HCT116 (cell line): ENCODE results near the gene CACNB1. TPM values are rescaled to one million over a fixed set of nuclear protein-coding genes. Genes with fewer than 3 reads are reported as not detected.

ENCODE experiments used
- ATAC-seq: fragments of 200-7000 bp; cut with Tn5 transposase; 2 replicates; pipeline ENCODE4 v1.9.1; 2020; ENCODE audit warnings: mild to moderate bottlenecking, moderate library complexity
- BruUV-seq: library from RNA; stranded (reverse); fragments of 400-500 nt; replicated peaks from 2 replicates; lab custom pipeline; 2021; lab: Mats Ljungman, UMichigan
- CTCF ChIA-PET: fragments of 300-600 bp; sonication (Branson Sonifier 250); formaldehyde crosslinking; loops from one replicate; lab custom pipeline; 2021; ENCODE audit warnings: antibody characterized with exemption; lab: Charles Lee
- POLR2A ChIA-PET: fragments of 300-600, 350-600 bp; sonication (Branson Sonifier 250); formaldehyde crosslinking; loops from one replicate; lab custom pipeline; 2021; ENCODE audit warnings: antibody characterized with exemption; lab: Charles Lee
- RAD21 ChIA-PET, 2 experiments: fragments of 300-600 bp; sonication (Branson Sonifier 250); formaldehyde crosslinking; loops; one replicate each; lab custom pipeline; 2023; ENCODE audit warnings: low total read pairs in 2 of 2; ENCODE audit not compliant: uncharacterized antibody in 2 of 2, unreplicated experiment in 2 of 2, low non-redundant PET in 1 of 2; lab: Charles Lee
- DNase-seq: peaks from one replicate; pipeline ENCODE4 v3.0.0-alpha.2; 2010; ENCODE audit warnings: low read depth, low spot score
- H2AFZ ChIP-seq: fragments of 200-600 bp; shearing (Covaris generic), sonication (generic); 2 replicates; pipeline ENCODE4 v1.6.1; 2017; ENCODE audit warnings: low read depth, mixed run types, mixed read lengths, antibody characterized with exemption, low read length; ENCODE audit not compliant: poor library complexity, severe bottlenecking
- H3K27ac ChIP-seq: 2 replicates; pipeline ENCODE4 v1.5.1; 2012; ENCODE audit warnings: low read depth, low read length
- H3K27me3 ChIP-seq: fragments of 200-600 bp; sonication (generic); 2 replicates; pipeline ENCODE4 v1.6.1; 2016; ENCODE audit warnings: mixed run types, low read length, mixed read lengths; ENCODE audit not compliant: insufficient read depth
- H3K36me3 ChIP-seq, 2 experiments: fragments of 200-500 bp in 1 of 2; fragments of 200-600 bp in 1 of 2; sonication (Bioruptor generic) in 1 of 2; sonication (generic) in 1 of 2; 2 replicates each; pipeline versions ENCODE4 v1.5.1 to v1.6.1; 2014 to 2016; ENCODE audit warnings: low read length in 2 of 2, inconsistent platforms in 1 of 2, mixed read lengths in 1 of 2, mixed run types in 1 of 2; ENCODE audit not compliant: insufficient read depth in 2 of 2, control insufficient read depth in 1 of 2
- H3K4me1 ChIP-seq, 2 experiments: fragments of 200-600 bp in 1 of 2; sonication (generic) in 1 of 2; 2 replicates each; pipeline versions ENCODE4 v1.5.1 to v1.6.1; 2012 to 2017; ENCODE audit warnings: low read length in 2 of 2, inconsistent platforms in 1 of 2, mild to moderate bottlenecking in 1 of 2, mixed read lengths in 1 of 2, mixed run types in 1 of 2, moderate library complexity in 1 of 2; ENCODE audit not compliant: insufficient read depth in 2 of 2, control insufficient read depth in 1 of 2
- H3K4me2 ChIP-seq: fragments of 200-600 bp; sonication (generic); 2 replicates; pipeline ENCODE4 v1.6.1; 2017; ENCODE audit warnings: mixed run types, low read length, mixed read lengths
- H3K4me3 ChIP-seq, 2 experiments: fragments of 200-600 bp in 1 of 2; sonication (generic) in 1 of 2; replicated peaks in 1 of 2; 2 replicates each; pipeline ENCODE4 v1.5.1; 2011 to 2016; ENCODE audit warnings: low read length in 2 of 2, control low read depth in 1 of 2, low read depth in 1 of 2, mild to moderate bottlenecking in 1 of 2, mixed read lengths in 1 of 2, mixed run types in 1 of 2
- H3K79me2 ChIP-seq: fragments of 200-600 bp; sonication (generic); 2 replicates; pipeline ENCODE4 v1.6.1; 2017; ENCODE audit warnings: mild to moderate bottlenecking, mixed run types, low read length, moderate library complexity, mixed read lengths; ENCODE audit not compliant: insufficient read depth
- H3K9ac ChIP-seq: fragments of 200-600 bp; sonication (generic); 2 replicates; pipeline ENCODE4 v1.6.1; 2016; ENCODE audit warnings: low read length, mixed read lengths
- H3K9me2 ChIP-seq: fragments of 200-600 bp; sonication (generic), shearing (Covaris generic); 2 replicates; pipeline ENCODE4 v1.6.1; 2017; ENCODE audit warnings: mixed run types, mild to moderate bottlenecking, moderate library complexity; ENCODE audit not compliant: insufficient read depth
- H3K9me3 ChIP-seq, 2 experiments: fragments of 200-500 bp in 1 of 2; fragments of 200-600 bp in 1 of 2; sonication (Bioruptor generic) in 1 of 2; sonication (generic) in 1 of 2; 2 replicates each; pipeline ENCODE4 v1.6.1; 2014 to 2017; ENCODE audit warnings: low read length in 2 of 2, mixed read lengths in 2 of 2, inconsistent platforms in 1 of 2, low read depth in 1 of 2, mild to moderate bottlenecking in 1 of 2, mixed run types in 1 of 2, moderate library complexity in 1 of 2; ENCODE audit not compliant: control insufficient read depth in 1 of 2, insufficient read depth in 1 of 2
- H4K20me1 ChIP-seq: fragments of 200-600 bp; sonication (generic), shearing (Covaris generic); 2 replicates; pipeline ENCODE4 v1.6.1; 2017; ENCODE audit warnings: mixed run types, mild to moderate bottlenecking, moderate library complexity; ENCODE audit not compliant: insufficient read depth
- EGR1 ChIP-seq: IDR thresholded peaks from 2 replicates; pipeline ENCODE4 v1.6.1; 2012; ENCODE audit warnings: low read depth
- EZH2 ChIP-seq: fragments of 200-600 bp; sonication (generic); IDR thresholded peaks from 2 replicates; pipeline ENCODE4 v1.6.1; 2017; ENCODE audit warnings: antibody characterized with exemption, mixed run types
- POLR2AphosphoS5 ChIP-seq: IDR thresholded peaks from 2 replicates; pipeline ENCODE4 v1.6.1; 2011; ENCODE audit warnings: mild to moderate bottlenecking, low read depth, low read length, moderate library complexity
- RAD21 ChIP-seq: IDR thresholded peaks from 2 replicates; pipeline ENCODE4 v1.6.1; 2012; ENCODE audit warnings: low read depth, mild to moderate bottlenecking
- REST ChIP-seq: IDR thresholded peaks from 2 replicates; pipeline ENCODE4 v1.6.1; 2012; ENCODE audit warnings: low read depth
- SIN3A ChIP-seq: IDR thresholded peaks from 2 replicates; pipeline ENCODE4 v1.6.1; 2012; ENCODE audit warnings: low read depth
- ZFX ChIP-seq: fragments of 450-650 bp; IDR thresholded peaks from 2 replicates; pipeline ENCODE4 v1.6.1; 2017
- ZNF274 ChIP-seq: fragments of 200-500 bp; sonication (Bioruptor generic); IDR thresholded peaks from 2 replicates; pipeline ENCODE4 v1.6.1; 2014; ENCODE audit warnings: mild to moderate bottlenecking, low read depth, low read length, inconsistent platforms
- intact Hi-C: fragments of 100-400 bp; cut with micrococcal nuclease; formaldehyde crosslinking; loops from 2 replicates; pipeline ENCODE4 v1.10.0; 2022
- total RNA-seq: library from RNA; stranded (reverse); gene quantifications from one replicate; pipeline ENCODE4 v1.2.1, GENCODE V29; 2021; ENCODE audit not compliant: unreplicated experiment

Gene CACNB1
- total RNA-seq, 1 experiment from 2014 or later: 13.0 TPM

- H3K36me3 ChIP-seq: no peaks in the 10 kb centered on the region
- peak overlapping the region; percentile 67 for H3K4me2 ChIP-seq
These were observed 41.0 kb upstream of the CACNB1 start for GRCh38 chr17:39238311-39238972.

More at GRCh38 chr17:39238311-39238972, 41.0 kb upstream of the CACNB1 start:
- ChIA-PET RAD21 (interaction anchor here in 1 of 2 experiments (1.2 to 1.3 kb wide), 2 partner anchors 32 to 255 kb away, joined by 4 read pairs; no protein-coding TSS in a partner anchor), CTCF (interaction anchor here (0.5 to 6.8 kb wide), 10 partner anchors 11 to 255 kb away, joined by 3 to 60 read pairs (median 4); partner anchors contain the start of gene RPL19)
- Histone ChIP-seq H3K9me3 (no peaks in the 10 kb centered on the region), H3K9me2 (no peaks in the 10 kb centered on the region), H3K4me1 (peaks cover 18 to 43% of the 10 kb centered on the region in 2 experiments), H3K27me3 (no peaks in the 10 kb centered on the region), H4K20me1 (no peaks in the 10 kb centered on the region), H3K79me2 (no peaks in the 10 kb centered on the region)
- ATAC-seq: peak; percentile 48
- intact Hi-C loops: loop anchor here (5.0 kb wide), 1 partner anchor 261 kb away; no protein-coding TSS in a partner anchor
- no peak for TF ChIP-seq ZNF274
- TF ChIP-seq EGR1: no peak
- no peak for TF ChIP-seq EZH2
- no peak for TF ChIP-seq SIN3A
- TF ChIP-seq POLR2AphosphoS5: peak; percentile 48
- no peak for TF ChIP-seq REST
- no peak for TF ChIP-seq ZFX
- TF ChIP-seq RAD21: no peak
- TF ChIP-seq, all 23 proteins: peak for 1
- Histone ChIP-seq H2AFZ (peak overlapping the region; percentile 46), H3K4me3 (no peak overlapping the region), H3K9ac (no peak overlapping the region), H3K27ac (peak overlapping the region; percentile 39)
- peak; percentile 53 for DNase-seq
- BruUV-seq: no TSS peak
- POLR2A ChIA-PET: interaction anchor here (1.2 to 3.8 kb wide), 3 partner anchors 15 to 39 kb away, joined by 4 to 16 read pairs (median 10); partner anchors contain the start of gene RPL19
